GM12878 (cell line): ENCODE results near the gene INPP5D. TPM values are rescaled to one million over a fixed set of nuclear protein-coding genes. Genes with fewer than 3 reads are reported as not detected.

Experiments used
- ATAC-seq: fragments of 200-7000 bp; cut with Tn5 transposase; 3 replicates; pipeline ENCODE4 v1.9.1; 2020; ENCODE audit warnings: mild to moderate bottlenecking, moderate library complexity
- BruUV-seq: library from RNA; stranded (reverse); fragments of 400-500 nt; replicated peaks from 2 replicates; lab custom pipeline; 2021; lab: Mats Ljungman, UMichigan
- CTCF ChIA-PET: fragments of 300-600 bp; sonication (Branson Sonifier 250); formaldehyde crosslinking; extraction: SDS; loops from one replicate; lab custom pipeline; 2021; ENCODE audit warnings: inconsistent platforms; lab: Yijun Ruan, JAX
- POLR2A ChIA-PET: fragments of 350-600 bp; formaldehyde crosslinking; extraction: SDS; loops from one replicate; lab custom pipeline; 2021; ENCODE audit warnings: inconsistent platforms; lab: Charles Lee
- RAD21 ChIA-PET: fragments of 300-600 bp; sonication (Branson Sonifier 250); formaldehyde crosslinking; loops from one replicate; lab custom pipeline; 2023; ENCODE audit warnings: antibody characterized with exemption; ENCODE audit not compliant: unreplicated experiment; lab: Charles Lee
- SMC1A ChIA-PET: fragments of 300-600 bp; sonication (Branson Sonifier 250); formaldehyde crosslinking; loops from one replicate; lab custom pipeline; 2023; ENCODE audit not compliant: unreplicated experiment, uncharacterized antibody; lab: Charles Lee
- DNase-seq: peaks from one replicate; pipeline ENCODE4 v3.0.0-alpha.2; 2011; ENCODE audit warnings: low read depth, low spot score
- FAIRE-seq: peaks from 3 replicates; lab custom pipeline; 2011; peaks lifted over from hg19 to GRCh38; lab: Jason Lieb, UNC
- H2AFZ ChIP-seq: 2 replicates; pipeline ENCODE4 v1.6.0; 2011; ENCODE audit warnings: low read depth, low read length, control low read depth; ENCODE audit not compliant: control insufficient read depth
- H3K27ac ChIP-seq: 2 replicates; pipeline ENCODE4 v1.5.1; 2011; ENCODE audit warnings: control low read depth; ENCODE audit not compliant: control insufficient read depth, insufficient read depth
- H3K27me3 ChIP-seq, 2 experiments: replicated peaks in 1 of 2; 2 replicates each; pipeline versions ENCODE4 v1.6.0 to v1.6.1; 2011; ENCODE audit warnings: low read length in 1 of 2; ENCODE audit not compliant: control insufficient read depth in 2 of 2, insufficient read depth in 2 of 2
- H3K36me3 ChIP-seq, 2 experiments: 2 replicates each; pipeline ENCODE4 v1.5.1; 2011; ENCODE audit warnings: low read length in 1 of 2; ENCODE audit not compliant: control insufficient read depth in 2 of 2, insufficient read depth in 2 of 2
- H3K4me1 ChIP-seq: 2 replicates; pipeline ENCODE4 v1.6.1; 2011; ENCODE audit warnings: mild to moderate bottlenecking, low read length, moderate library complexity, mixed read lengths; ENCODE audit not compliant: control insufficient read depth, insufficient read depth
- H3K4me2 ChIP-seq: 2 replicates; pipeline ENCODE4 v1.6.0; 2011; ENCODE audit warnings: control low read depth; ENCODE audit not compliant: control insufficient read depth, insufficient read depth
- H3K4me3 ChIP-seq: fragments of 200-600 bp; sonication (generic); 2 replicates; pipeline ENCODE4 v1.5.1; 2016
- H3K79me2 ChIP-seq: 2 replicates; pipeline ENCODE4 v1.6.0; 2011; ENCODE audit warnings: low read length; ENCODE audit not compliant: control insufficient read depth, insufficient read depth
- H3K9ac ChIP-seq: 2 replicates; pipeline ENCODE4 v1.8.0; 2011; ENCODE audit warnings: low read length, control low read depth, mixed read lengths; ENCODE audit not compliant: control insufficient read depth, insufficient read depth
- H3K9me3 ChIP-seq: replicated peaks from 3 replicates; pipeline ENCODE4 v1.5.1; 2011; ENCODE audit warnings: mild to moderate bottlenecking, low read length; ENCODE audit not compliant: control insufficient read depth, insufficient read depth
- H4K20me1 ChIP-seq: 2 replicates; pipeline ENCODE4 v1.6.0; 2011; ENCODE audit not compliant: control insufficient read depth, insufficient read depth
- KDM1A ChIP-seq: fragments of 200-600 bp; sonication (generic); IDR thresholded peaks from 2 replicates; pipeline ENCODE4 v1.6.1; 2016; ENCODE audit warnings: borderline replicate concordance
- MTA3 ChIP-seq: IDR thresholded peaks from 2 replicates; pipeline ENCODE4 v1.6.1; 2012; ENCODE audit warnings: low read length, inconsistent platforms, borderline replicate concordance
- PRDM15 ChIP-seq: fragments of 450-650 bp; formaldehyde crosslinking; IDR thresholded peaks from 2 replicates; pipeline ENCODE4 v1.4.0; 2020; ENCODE audit warnings: mild to moderate bottlenecking, moderate library complexity
- RAD21 ChIP-seq: IDR thresholded peaks from 2 replicates; pipeline ENCODE4 v1.6.1; 2011; ENCODE audit warnings: mild to moderate bottlenecking, low read depth, low read length, moderate library complexity; ENCODE audit not compliant: insufficient read depth
- REST ChIP-seq: IDR thresholded peaks from 2 replicates; pipeline ENCODE4 v1.6.1; 2012; ENCODE audit warnings: mild to moderate bottlenecking, low read depth, low read length
- RUNX3 ChIP-seq: IDR thresholded peaks from 2 replicates; pipeline ENCODE4 v1.6.1; 2012; ENCODE audit warnings: low read length, inconsistent platforms
- SMAD1 ChIP-seq: fragments of 450-650 bp; IDR thresholded peaks from 2 replicates; pipeline ENCODE4 v1.6.1; 2018; ENCODE audit warnings: mild to moderate bottlenecking, low read depth; ENCODE audit not compliant: partially characterized antibody
- SMARCA5 ChIP-seq: fragments of 450-650 bp; IDR thresholded peaks from 2 replicates; pipeline ENCODE4 v1.6.1; 2017; ENCODE audit warnings: mild to moderate bottlenecking
- TBL1XR1 ChIP-seq: IDR thresholded peaks from 2 replicates; pipeline ENCODE4 v1.6.1; 2012; ENCODE audit warnings: low read depth, low read length, improper control_type of control experiment
- USF2 ChIP-seq: IDR thresholded peaks from 2 replicates; pipeline ENCODE4 v1.6.1; 2011; ENCODE audit warnings: low read depth, low read length, improper control_type of control experiment, borderline replicate concordance
- WRNIP1 ChIP-seq: IDR thresholded peaks from 2 replicates; pipeline ENCODE4 v1.6.1; 2011; ENCODE audit warnings: low read depth, low read length, improper control_type of control experiment, borderline replicate concordance
- WGBS: methylation state at CpG from one replicate; pipeline ENCODE4 v1.1.6; 2016; ENCODE audit warnings: low lambda C conversion rate; ENCODE audit not compliant: insufficient replicate concordance, insufficient coverage; ENCODE audit errors: missing lambda C conversion rate; 5-methylcytosine and 5-hydroxymethylcytosine counted together
- in situ Hi-C: fragments of 300-500 bp; cut with MboI; formaldehyde crosslinking; loops from 9 replicates; pipeline ENCODE4 v1.14.3; 2018; ENCODE audit warnings: mixed read lengths
- intact Hi-C: fragments of 100-400 bp; cut with micrococcal nuclease; formaldehyde crosslinking; loops from one replicate; pipeline ENCODE4 v1.14.2; 2022; ENCODE audit not compliant: unreplicated experiment
- polyA plus RNA-seq, 11 experiments: library from polyadenylated mRNA; depleted of rRNA in 4 of 11; unstranded in 6 of 11; stranded (reverse) in 5 of 11; fragments of >200 nt; fragmentation: Nextera tagmentation in 4 of 11; fragmentation: Illumina TruSeq in 1 of 11; extraction: Ambion mirVana in 4 of 11; extraction: Trizol in 1 of 11; gene quantifications; 1 replicate in 1 of 11; 2 replicates in 10 of 11; pipeline versions ENCODE4 v1.2.1 to v1.2.3, GENCODE V29; 2011 to 2016; ENCODE audit warnings: inconsistent platforms in 2 of 11, missing spikeins in 2 of 11, low read depth in 1 of 11
- total RNA-seq, 4 experiments: library from RNA; depleted of rRNA in 3 of 4; stranded (reverse); fragments of >200 nt in 3 of 4; fragmentation: Illumina TruSeq in 1 of 4; extraction: Trizol in 1 of 4; gene quantifications; 2 replicates each; pipeline versions ENCODE4 v1.2.1 to v1.2.3, GENCODE V29; 2013 to 2021
- TF ChIP-seq, protein P1 (sequence below): fragments of 450-650 bp; conservative IDR thresholded peaks from 2 replicates; pipeline ENCODE4 v1.6.1; 2017; ENCODE audit warnings: mild to moderate bottlenecking, moderate library complexity

Gene INPP5D
- total and polyA plus RNA-seq, 10 of the 15 experiments (the other 5 are each of a cell fraction or from before 2014, with no cell fraction given): 11.8 to 139 (median 88.8) TPM

DNA sequence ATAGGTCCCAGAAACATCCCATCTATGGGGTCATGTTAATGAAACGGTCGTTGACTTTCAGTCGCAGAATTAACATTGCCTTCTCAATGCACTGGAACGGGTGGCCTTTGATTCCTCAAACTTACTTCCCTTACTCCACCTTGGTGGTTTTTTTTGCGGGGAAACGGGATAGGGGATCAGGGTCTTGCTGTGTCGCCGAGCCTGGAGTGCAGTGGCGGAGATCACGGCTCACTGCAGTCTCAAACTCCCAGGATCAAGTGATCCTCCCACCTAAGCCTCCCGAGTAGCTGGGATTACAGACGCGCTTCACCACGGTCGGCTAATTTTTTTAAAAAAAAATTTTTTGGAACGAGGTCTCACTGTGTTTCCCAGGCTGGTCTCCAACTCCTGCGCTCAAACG, 192.1 kb downstream of the INPP5D start:
- Histone ChIP-seq H3K9ac (peak overlapping the region; percentile 85), H3K36me3 (peaks cover 0 to 11% of the 10 kb centered on the region in 2 experiments; a peak in 2 of 4 replicates), H2AFZ (peak overlapping the region; percentile 54; the same call in 1 of the 2 replicates), H3K4me1 (peaks cover 4% of the 10 kb centered on the region; the same call in 1 of the 2 replicates), H3K9me3 (no peaks in the 10 kb centered on the region), H3K4me3 (peak overlapping the region; percentile 99), H3K27ac (peak overlapping the region; percentile 59), H3K79me2 (peaks cover 53% of the 10 kb centered on the region), H3K27me3 (no peaks in the 10 kb centered on the region), H3K4me2 (peak overlapping the region; percentile 78), H4K20me1 (no peaks in the 10 kb centered on the region)
- ChIA-PET POLR2A (interaction anchor here (2.9 to 3.1 kb wide), 2 partner anchors 29 to 191 kb away, joined by 10 to 12 read pairs; no protein-coding TSS in a partner anchor), RAD21 (interaction anchor here (1.0 to 4.0 kb wide), 9 partner anchors 27 to 297 kb away, joined by 3 to 34 read pairs (median 3); partner anchors contain the start of gene INPP5D), SMC1A (interaction anchor here (1.2 to 2.8 kb wide), 5 partner anchors 9 to 399 kb away, joined by 3 to 17 read pairs (median 4); no protein-coding TSS in a partner anchor), CTCF (interaction anchor here (0.6 to 4.6 kb wide), 15 partner anchors 28 to 412 kb away, joined by 3 to 36 read pairs (median 5); partner anchors contain the start of gene INPP5D)
- 1% methylated on average over 18 of the region's 18 CpGs for WGBS
- no peak for DNase-seq
- intact Hi-C loops (loop anchor here (5.0 to 10.0 kb wide), 5 partner anchors 50 to 645 kb away; no protein-coding TSS in a partner anchor), in situ Hi-C loops (loop anchor here (5.0 kb wide), 1 partner anchor 400 kb away; no protein-coding TSS in a partner anchor)
- no peak for TF ChIP-seq RUNX3
- TF ChIP-seq MTA3: no peak
- TF ChIP-seq RAD21: no peak
- no peak for TF ChIP-seq USF2
- no peak for TF ChIP-seq KDM1A
- no peak for TF ChIP-seq TBL1XR1
- TF ChIP-seq, protein P1, sequence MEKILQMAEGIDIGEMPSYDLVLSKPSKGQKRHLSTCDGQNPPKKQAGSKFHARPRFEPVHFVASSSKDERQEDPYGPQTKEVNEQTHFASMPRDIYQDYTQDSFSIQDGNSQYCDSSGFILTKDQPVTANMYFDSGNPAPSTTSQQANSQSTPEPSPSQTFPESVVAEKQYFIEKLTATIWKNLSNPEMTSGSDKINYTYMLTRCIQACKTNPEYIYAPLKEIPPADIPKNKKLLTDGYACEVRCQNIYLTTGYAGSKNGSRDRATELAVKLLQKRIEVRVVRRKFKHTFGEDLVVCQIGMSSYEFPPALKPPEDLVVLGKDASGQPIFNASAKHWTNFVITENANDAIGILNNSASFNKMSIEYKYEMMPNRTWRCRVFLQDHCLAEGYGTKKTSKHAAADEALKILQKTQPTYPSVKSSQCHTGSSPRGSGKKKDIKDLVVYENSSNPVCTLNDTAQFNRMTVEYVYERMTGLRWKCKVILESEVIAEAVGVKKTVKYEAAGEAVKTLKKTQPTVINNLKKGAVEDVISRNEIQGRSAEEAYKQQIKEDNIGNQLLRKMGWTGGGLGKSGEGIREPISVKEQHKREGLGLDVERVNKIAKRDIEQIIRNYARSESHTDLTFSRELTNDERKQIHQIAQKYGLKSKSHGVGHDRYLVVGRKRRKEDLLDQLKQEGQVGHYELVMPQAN: no peak
- no peak for TF ChIP-seq REST
- TF ChIP-seq WRNIP1: no peak
- TF ChIP-seq SMAD1: no peak
- no peak for TF ChIP-seq SMARCA5
- TF ChIP-seq PRDM15 (CRISPR knock-in tag): no peak
- ATAC-seq: no peak; the same call in 1 of the 3 replicates
- BruUV-seq: no TSS peak
- no peak for FAIRE-seq
